Ramos (cell line): ENCODE measurements around the gene PDE4B.

Experiments used
- in situ Hi-C: fragments of 300-500 bp; cut with MboI; formaldehyde crosslinking; loops from one replicate; pipeline ENCODE4 v1.14.3; 2022; ENCODE audit warnings: low sequenced_read_pairs; ENCODE audit not compliant: unreplicated experiment

The PDE4B gene

DNA sequence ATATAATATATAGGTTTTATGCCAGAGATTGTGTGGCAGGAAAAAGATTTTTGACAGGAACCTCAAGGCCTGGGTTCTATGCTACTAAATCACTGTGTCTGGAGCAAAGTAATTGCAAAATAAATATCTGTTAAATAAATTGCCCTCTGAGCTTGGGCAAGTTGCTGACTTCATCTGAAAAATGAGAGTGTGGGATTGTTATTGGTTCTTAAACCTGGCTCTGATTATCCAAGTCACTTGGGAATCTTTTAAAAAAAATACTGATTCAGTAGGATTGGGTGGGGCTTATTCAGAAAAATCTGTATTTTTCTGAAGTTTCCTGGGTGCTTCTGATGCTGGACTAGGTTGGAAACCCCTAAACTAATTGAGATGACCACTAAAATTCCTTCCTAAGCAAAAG is 567.1 kb downstream of the PDE4B start:
- in situ Hi-C loops = no loop called here

- in situ Hi-C loops = no loop called here
These were observed 567.6 kb downstream of the PDE4B start for GRCh38 chr1:66360285-66360724.

DNA sequence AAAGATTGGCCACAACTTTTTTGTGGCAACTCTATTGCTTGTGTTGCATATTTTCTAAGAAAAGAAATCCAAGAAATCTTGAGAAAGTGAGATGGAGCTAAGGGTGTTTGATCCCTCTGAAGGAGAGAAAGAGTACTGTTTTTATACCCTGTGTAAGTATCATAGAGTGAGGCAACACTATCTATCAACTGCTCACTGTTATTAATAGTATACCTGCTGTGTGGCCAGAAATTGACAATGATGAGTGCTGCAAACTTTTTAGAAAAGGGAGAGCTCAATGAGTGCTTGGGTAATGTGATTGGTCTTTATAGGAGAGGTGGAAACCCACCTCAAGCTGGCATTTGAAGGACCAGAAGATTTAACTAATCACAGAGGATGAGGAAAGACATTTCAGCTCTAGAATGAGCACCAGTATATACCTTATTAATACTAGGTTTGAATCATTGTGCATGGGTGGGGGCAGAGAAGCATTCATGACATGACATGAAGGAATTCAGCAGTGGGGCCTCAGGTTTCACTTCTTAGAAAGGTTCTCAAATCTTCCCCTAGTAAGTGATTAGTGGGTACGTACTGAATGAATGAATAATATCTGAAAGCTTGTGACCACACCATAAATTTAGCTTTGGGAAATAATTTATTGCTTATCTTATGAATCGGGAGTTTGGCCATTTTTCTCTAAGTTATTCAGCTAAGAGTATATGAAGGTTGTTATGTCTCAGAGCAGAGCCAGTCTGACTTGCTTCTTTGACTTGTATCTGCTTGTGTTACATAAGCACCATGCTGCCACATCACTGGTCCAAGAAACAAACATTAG is 572.1 kb downstream of the PDE4B start:
- in situ Hi-C loops = no loop called here

- in situ Hi-C loops = no loop called here
These were observed 572.9 kb downstream of the PDE4B start for GRCh38 chr1:66365635-66366034.

GRCh38 chr1:66366634-66367033 is 573.9 kb downstream of the PDE4B start:
- in situ Hi-C loops = no loop called here

DNA sequence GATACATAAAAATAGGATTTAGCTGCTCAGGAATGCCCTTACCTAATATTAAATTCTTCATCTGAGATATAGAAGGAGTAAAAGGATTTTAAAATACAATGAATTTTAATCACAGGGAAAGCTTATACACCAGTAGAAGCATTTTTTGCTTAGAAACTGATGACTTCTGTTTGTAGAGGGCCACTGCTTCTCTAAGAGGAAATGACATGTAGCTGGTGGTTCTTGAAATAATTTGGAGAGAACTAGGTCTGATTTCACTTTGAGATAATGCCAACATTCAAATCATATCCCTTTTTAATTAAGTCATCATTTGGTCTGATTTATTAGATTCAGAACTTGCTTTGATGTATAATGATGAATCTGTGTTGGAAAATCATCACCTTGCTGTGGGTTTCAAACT is 574.7 kb downstream of the PDE4B start:
- in situ Hi-C loops = no loop called here

GRCh38 chr1:66368261-66368660 is 575.6 kb downstream of the PDE4B start:
- in situ Hi-C loops = no loop called here

DNA sequence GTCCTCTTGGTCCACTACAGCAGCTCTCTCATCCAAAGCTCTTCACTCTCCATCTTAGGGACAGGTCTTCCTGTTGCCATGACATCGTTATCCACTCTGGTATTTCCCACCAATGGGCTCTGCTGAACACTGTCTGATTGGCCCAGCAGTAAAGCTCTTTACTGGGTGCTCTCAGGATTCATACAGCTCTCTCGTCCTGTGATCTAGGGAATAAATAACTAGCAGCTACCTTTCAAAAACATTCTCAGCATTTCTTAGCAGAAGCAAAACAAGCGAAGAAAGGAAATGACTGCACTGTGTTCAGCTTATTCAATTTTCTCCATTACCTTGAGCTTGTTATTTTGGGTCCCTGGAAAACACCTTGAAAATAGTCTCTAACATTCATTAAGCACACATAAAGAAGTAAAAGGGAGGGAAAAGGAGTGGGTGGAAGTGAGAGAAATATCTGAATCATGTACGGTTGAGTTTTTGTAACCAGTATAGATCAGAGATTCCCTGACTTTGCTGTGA is 577.8 kb downstream of the PDE4B start:
- in situ Hi-C loops = no loop called here

DNA sequence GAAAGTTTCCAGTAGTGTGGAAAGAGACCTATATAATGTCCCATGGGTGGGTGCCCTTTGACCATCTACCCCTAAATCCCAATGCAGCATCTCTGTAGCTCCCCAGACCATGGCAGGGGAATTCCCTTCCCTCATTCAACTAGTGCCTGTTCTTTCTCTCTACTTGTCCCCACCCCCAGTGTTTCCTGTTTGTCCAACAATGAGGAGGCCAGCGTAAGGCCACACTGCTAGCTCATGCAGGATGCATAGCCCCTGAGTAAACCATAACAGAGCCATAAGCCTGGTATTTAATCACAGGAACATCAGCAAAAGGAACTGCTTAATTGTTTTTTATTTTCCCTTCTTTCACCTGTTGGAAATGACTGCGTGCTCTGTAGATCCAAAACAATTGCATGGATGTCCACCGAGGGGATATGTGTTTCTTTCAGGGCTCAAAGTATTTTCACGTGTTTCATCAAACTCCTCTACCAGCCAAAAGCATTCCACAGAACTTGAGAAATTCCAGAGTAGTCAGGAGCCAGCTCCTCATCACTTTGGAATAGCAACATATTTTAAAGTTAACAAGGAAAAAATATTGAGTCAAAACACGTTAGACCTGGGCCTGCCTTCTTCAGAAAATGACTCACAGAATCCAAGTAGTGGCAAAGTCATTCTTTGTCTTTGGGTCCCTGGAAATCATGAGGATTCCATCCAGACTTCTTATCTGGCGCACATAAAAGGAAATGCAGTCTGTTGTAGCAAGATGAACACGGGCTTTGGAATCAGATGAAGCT is 578.7 kb downstream of the PDE4B start:
- in situ Hi-C loops = no loop called here

DNA sequence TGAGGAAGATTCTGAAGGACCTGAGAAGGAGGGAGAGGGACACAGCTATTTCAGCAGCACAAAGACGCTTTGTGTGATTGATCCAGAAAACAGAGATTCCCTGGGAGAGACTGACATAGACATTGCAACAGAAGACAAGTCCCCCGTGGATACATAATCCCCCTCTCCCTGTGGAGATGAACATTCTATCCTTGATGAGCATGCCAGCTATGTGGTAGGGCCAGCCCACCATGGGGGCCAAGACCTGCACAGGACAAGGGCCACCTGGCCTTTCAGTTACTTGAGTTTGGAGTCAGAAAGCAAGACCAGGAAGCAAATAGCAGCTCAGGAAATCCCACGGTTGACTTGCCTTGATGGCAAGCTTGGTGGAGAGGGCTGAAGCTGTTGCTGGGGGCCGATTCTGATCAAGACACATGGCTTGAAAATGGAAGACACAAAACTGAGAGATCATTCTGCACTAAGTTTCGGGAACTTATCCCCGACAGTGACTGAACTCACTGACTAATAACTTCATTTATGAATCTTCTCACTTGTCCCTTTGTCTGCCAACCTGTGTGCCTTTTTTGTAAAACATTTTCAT is 579.9 kb downstream of the PDE4B start:
- in situ Hi-C loops = no loop called here

DNA sequence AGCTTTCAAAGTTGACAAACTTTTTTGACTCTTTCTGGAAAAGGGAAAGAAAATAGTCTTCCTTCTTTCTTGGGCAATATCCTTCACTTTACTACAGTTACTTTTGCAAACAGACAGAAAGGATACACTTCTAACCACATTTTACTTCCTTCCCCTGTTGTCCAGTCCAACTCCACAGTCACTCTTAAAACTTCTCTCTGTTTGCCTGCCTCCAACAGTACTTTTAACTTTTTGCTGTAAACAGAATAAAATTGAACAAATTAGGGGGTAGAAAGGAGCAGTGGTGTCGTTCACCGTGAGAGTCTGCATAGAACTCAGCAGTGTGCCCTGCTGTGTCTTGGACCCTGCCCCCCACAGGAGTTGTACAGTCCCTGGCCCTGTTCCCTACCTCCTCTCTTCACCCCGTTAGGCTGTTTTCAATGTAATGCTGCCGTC is 580.5 kb downstream of the PDE4B start:
- in situ Hi-C loops = no loop called here

DNA sequence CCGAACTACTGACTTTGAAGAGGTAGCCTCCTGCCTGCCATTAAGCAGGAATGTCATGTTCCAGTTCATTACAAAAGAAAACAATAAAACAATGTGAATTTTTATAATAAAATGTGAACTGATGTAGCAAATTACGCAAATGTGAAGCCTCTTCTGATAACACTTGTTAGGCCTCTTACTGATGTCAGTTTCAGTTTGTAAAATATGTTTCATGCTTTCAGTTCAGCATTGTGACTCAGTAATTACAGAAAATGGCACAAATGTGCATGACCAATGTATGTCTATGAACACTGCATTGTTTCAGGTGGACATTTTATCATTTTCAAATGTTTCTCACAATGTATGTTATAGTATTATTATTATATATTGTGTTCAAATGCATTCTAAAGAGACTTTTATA is 581.5 kb downstream of the PDE4B start:
- in situ Hi-C loops = no loop called here

DNA sequence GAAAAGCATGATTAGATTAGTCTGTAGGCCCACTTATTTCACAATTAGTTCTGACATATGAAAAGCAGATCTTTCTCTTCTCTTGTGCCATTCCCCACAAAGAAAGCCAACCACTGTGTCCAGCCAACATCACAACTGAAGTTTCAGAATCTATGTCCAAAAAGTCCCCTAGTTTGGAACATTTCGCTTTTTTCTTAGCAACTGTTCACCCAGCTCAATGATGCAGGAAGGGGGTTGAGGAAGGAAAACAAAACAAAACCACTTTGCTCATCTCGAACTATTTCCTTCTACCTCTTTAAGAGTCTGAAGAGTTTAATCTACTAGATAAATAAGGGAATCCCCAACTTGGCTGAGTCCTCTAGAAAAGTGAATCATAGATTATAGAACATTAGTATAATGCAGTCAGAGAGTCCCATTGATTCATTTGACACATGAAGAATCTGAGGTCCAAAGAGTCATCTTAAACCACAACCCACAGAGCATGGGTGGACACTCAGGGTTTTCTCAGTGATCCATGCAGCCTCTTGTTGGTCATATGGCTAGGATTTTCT is 581.9 kb downstream of the PDE4B start:
- in situ Hi-C loops = loop anchor here (25.0 kb wide), 1 partner anchor 962 kb away; the partner anchor contains the start of genes LEPR and LEPROT

DNA sequence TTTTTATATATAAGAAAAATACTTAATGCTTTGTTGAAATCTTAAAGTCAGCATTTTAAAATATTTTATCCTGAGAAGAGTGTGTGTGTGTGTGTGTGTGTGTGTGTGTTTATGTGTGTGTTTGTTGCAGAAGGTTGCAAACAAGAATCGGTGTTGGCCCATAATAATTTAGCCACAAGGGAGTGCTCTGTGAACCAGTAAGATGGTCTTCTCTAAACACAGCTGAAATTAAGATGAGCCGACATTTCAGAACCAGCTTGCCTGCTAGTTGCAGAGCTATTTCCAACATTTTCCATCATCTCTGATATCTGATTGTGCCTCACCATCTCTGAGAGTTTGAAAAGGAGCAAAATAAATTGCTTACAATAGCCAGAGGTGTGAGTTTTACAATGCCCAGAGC is 582.4 kb downstream of the PDE4B start:
- in situ Hi-C loops = loop anchor here (25.0 kb wide), 1 partner anchor 963 kb away; the partner anchor contains the start of genes LEPR and LEPROT

DNA sequence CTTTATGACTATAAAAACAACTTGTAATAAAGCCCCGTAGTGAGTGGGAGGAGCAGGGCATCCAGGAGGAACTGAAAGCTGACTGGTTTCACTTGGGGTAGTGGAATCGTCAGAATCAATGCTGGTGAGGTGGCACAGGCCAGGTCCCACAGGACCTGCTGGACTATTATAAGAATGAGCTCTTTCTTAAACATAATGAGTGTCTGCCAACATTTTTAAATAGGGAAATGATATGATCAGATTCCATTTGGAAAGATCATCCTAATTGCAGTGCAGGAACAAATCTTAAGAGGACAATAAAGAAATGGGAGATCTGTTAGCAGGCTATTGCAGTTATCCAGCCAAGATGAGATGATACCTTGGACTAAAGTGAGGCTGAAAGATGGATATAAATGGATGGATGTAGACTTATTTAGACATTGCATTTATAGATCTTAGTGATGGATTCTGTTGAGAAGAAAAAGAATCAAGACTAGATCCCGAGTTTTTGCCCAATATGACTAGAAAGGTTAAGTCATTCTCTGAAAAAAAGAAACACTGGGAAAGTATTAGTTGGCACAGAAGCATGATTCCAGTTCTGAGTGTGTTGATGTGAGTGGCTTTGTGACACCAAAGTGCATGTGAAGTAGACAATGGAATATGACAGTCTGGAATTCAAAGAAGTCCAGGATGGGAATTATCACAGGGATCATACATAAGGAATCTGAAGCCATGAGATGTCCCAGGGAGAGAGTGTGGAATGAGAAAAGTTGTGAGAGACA is 587.9 kb downstream of the PDE4B start:
- in situ Hi-C loops = loop anchor here (25.0 kb wide), 1 partner anchor 968 kb away; the partner anchor contains the start of genes LEPR and LEPROT

- in situ Hi-C loops = loop anchor here (25.0 kb wide), 1 partner anchor 969 kb away; the partner anchor contains the start of genes LEPR and LEPROT
These were observed 589.1 kb downstream of the PDE4B start for GRCh38 chr1:66381621-66382275.

DNA sequence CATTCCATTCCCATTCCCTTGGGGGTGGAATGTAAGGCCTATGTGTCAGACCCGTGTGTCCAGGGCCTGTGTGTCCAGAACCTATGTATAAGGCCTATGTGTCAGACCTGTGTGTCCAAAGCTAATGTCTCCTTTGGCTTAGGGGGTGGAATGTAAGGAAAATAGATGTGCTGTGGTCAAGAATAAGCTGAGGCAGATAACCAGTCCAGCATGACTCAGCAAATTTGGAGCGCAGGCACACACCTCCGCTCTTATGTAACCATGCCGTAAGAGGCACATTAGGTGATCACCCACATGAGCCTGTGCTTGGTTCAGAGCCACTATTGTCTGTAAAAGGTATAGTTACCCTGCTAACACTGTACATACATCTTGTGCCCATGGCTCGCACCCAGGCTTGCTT is 590.5 kb downstream of the PDE4B start:
- in situ Hi-C loops = loop anchor here (25.0 kb wide), 1 partner anchor 971 kb away; the partner anchor contains the start of genes LEPR and LEPROT

- in situ Hi-C loops = loop anchor here (25.0 kb wide), 1 partner anchor 971 kb away; the partner anchor contains the start of genes LEPR and LEPROT
These were observed 590.9 kb downstream of the PDE4B start for GRCh38 chr1:66383611-66384010.
